Caco-2 (cell line): ENCODE measurements around the gene EFNA2. TPM values are rescaled to one million over a fixed set of nuclear protein-coding genes. Genes with fewer than 3 reads are reported as not detected.

Experiments
- BruUV-seq: library from RNA; stranded (reverse); fragments of 400-500 nt; replicated peaks from 2 replicates; lab custom pipeline; 2021; lab: Mats Ljungman, UMichigan
- CTCF ChIA-PET: fragments of 300-600 bp; sonication (Branson Sonifier 250); formaldehyde crosslinking; loops from one replicate; lab custom pipeline; 2022; ENCODE audit warnings: antibody characterized with exemption; lab: Charles Lee
- POLR2A ChIA-PET: fragments of 300-600 bp; sonication (Branson Sonifier 250); formaldehyde crosslinking; loops from one replicate; lab custom pipeline; 2022; ENCODE audit warnings: antibody characterized with exemption; lab: Charles Lee
- DNase-seq, 2 experiments: peaks; one replicate each; pipeline versions ENCODE4 v3.0.0 to v3.0.0-alpha.2; 2020 to 2022
- H3K27me3 ChIP-seq: replicated peaks from 2 replicates; pipeline ENCODE4 v1.6.0; 2011; ENCODE audit warnings: low read length; ENCODE audit not compliant: control insufficient read depth, insufficient read depth
- H3K36me3 ChIP-seq: 2 replicates; pipeline ENCODE4 v1.5.1; 2011; ENCODE audit warnings: low read length; ENCODE audit not compliant: control insufficient read depth, insufficient read depth
- H3K4me1 ChIP-seq: fragments of 250-450 bp; sonication (Bioruptor Pico); 2 replicates; pipeline ENCODE4 v1.5.1; 2020; ENCODE audit warnings: mild to moderate bottlenecking
- H3K4me3 ChIP-seq: 2 replicates; pipeline ENCODE4 v1.5.1; 2011; ENCODE audit warnings: low read depth, mild to moderate bottlenecking, control low read depth, low read length
- H3K9me3 ChIP-seq: fragments of 250-450 bp; sonication (Bioruptor Pico); 2 replicates; pipeline ENCODE4 v1.5.1; 2020; ENCODE audit warnings: mild to moderate bottlenecking, moderate library complexity
- H3K27ac Mint-ChIP-seq: one replicate; pipeline ENCODE4 v1.8.0; 2022; ENCODE audit warnings: mixed read lengths; ENCODE audit not compliant: unreplicated experiment
- H3K27me3 Mint-ChIP-seq: one replicate; pipeline ENCODE4 v1.8.0; 2022; ENCODE audit warnings: mixed read lengths; ENCODE audit not compliant: insufficient read depth, unreplicated experiment
- H3K36me3 Mint-ChIP-seq: one replicate; pipeline ENCODE4 v1.8.0; 2022; ENCODE audit warnings: mild to moderate bottlenecking, mixed read lengths; ENCODE audit not compliant: insufficient read depth, unreplicated experiment
- H3K4me1 Mint-ChIP-seq: one replicate; pipeline ENCODE4 v1.8.0; 2022; ENCODE audit warnings: low read depth, mixed read lengths; ENCODE audit not compliant: unreplicated experiment
- H3K4me3 Mint-ChIP-seq: one replicate; pipeline ENCODE4 v1.8.0; 2022; ENCODE audit warnings: mild to moderate bottlenecking, moderate library complexity, mixed read lengths; ENCODE audit not compliant: unreplicated experiment
- H3K9me3 Mint-ChIP-seq: one replicate; pipeline ENCODE4 v1.8.0; 2022; ENCODE audit warnings: mixed read lengths; ENCODE audit not compliant: unreplicated experiment
- intact Hi-C: fragments of 100-400 bp; cut with micrococcal nuclease; formaldehyde crosslinking; loops from one replicate; pipeline ENCODE4 v1.10.0; 2022; ENCODE audit not compliant: unreplicated experiment
- total RNA-seq: library from RNA; stranded (reverse); gene quantifications from 2 replicates; pipeline ENCODE4 v1.2.3, GENCODE V29; 2022
- TF ChIP-seq, protein P1 (sequence below), 2 experiments: fragments of 200-600 bp in 1 of 2; IDR thresholded peaks; 1 replicate in 1 of 2; 2 replicates in 1 of 2; pipeline versions ENCODE4 v1.5.1 to v1.8.0; 2011 to 2022; ENCODE audit warnings: antibody characterized with exemption in 1 of 2, control low read depth in 1 of 2, inconsistent platforms in 1 of 2, low read depth in 1 of 2, low read length in 1 of 2, mild to moderate bottlenecking in 1 of 2, moderate library complexity in 1 of 2; ENCODE audit not compliant: insufficient read depth in 1 of 2, severe bottlenecking in 1 of 2, unreplicated experiment in 1 of 2

The EFNA2 gene
- total RNA-seq, 1 experiment from 2014 or later, result 18.6 TPM

DNA sequence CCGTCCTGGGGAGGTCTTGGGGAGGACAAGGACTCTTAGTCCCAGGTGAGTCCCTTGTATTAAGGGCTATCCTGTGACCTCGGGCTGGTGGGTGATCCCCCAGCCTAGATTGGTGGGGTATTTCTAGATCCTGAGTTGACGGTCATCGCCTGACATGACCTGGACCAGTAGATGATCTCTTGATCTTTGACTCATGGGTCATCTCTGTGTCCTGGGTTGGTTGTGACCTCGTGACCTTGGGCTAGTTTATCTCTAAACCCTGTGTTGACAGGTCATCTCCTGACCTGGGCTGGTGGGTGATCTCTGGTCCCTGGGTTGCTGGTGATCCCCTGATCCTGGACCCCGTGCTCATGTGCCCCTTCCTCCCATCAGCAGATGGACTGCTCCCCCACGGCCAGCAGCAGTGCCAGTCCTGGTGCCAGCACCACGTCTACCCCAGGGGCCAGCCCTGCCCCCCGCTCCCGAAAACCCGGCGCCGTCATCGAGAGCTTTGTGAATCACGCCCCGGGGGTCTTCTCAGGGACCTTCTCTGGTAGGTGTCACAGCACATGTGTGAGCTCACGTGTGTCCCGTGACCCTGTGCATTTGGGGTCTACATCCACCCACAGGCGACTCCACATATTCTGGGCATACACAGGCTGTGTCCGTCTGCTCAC lies 31.0 kb upstream of the EFNA2 start:
- peaks cover 12% of the 10 kb centered on the region for H3K4me1 Mint-ChIP-seq
- no peaks in the 10 kb centered on the region for H3K27me3 ChIP-seq
- peaks cover 17% of the 10 kb centered on the region for H3K36me3 ChIP-seq
- intact Hi-C loops, result no loop called here
- no peak for DNase-seq
- no peaks in the 10 kb centered on the region for H3K9me3 Mint-ChIP-seq
- BruUV-seq, result no TSS peak
- CTCF ChIA-PET, result interaction anchor here (2.2 kb wide), 1 partner anchor 11 kb away, joined by 37 read pairs; no protein-coding TSS in a partner anchor
- H3K27me3 Mint-ChIP-seq, result no peaks in the 10 kb centered on the region
- H3K4me1 ChIP-seq, result peaks cover 45% of the 10 kb centered on the region
- H3K27ac Mint-ChIP-seq, result no peak overlapping the region
- H3K4me3 Mint-ChIP-seq, result peak overlapping the region; percentile 27
- H3K4me3 ChIP-seq, result no peak overlapping the region
- H3K9me3 ChIP-seq, result no peaks in the 10 kb centered on the region
- H3K36me3 Mint-ChIP-seq, result peaks cover 98% of the 10 kb centered on the region
- TF ChIP-seq, protein P1, sequence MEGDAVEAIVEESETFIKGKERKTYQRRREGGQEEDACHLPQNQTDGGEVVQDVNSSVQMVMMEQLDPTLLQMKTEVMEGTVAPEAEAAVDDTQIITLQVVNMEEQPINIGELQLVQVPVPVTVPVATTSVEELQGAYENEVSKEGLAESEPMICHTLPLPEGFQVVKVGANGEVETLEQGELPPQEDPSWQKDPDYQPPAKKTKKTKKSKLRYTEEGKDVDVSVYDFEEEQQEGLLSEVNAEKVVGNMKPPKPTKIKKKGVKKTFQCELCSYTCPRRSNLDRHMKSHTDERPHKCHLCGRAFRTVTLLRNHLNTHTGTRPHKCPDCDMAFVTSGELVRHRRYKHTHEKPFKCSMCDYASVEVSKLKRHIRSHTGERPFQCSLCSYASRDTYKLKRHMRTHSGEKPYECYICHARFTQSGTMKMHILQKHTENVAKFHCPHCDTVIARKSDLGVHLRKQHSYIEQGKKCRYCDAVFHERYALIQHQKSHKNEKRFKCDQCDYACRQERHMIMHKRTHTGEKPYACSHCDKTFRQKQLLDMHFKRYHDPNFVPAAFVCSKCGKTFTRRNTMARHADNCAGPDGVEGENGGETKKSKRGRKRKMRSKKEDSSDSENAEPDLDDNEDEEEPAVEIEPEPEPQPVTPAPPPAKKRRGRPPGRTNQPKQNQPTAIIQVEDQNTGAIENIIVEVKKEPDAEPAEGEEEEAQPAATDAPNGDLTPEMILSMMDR (IDR thresholded peaks at IDR 0.05; ENCODE audit: insufficient read depth in 1 of 2, low read depth in 1 of 2, low read length in 1 of 2, severe bottlenecking in 1 of 2, unreplicated experiment in 1 of 2), result no peak
- POLR2A ChIA-PET, result interaction anchor here (2.3 to 3.4 kb wide), 3 partner anchors 11 to 14 kb away, joined by 18 to 61 read pairs (median 37); partner anchors contain the start of gene CIRBP

DNA sequence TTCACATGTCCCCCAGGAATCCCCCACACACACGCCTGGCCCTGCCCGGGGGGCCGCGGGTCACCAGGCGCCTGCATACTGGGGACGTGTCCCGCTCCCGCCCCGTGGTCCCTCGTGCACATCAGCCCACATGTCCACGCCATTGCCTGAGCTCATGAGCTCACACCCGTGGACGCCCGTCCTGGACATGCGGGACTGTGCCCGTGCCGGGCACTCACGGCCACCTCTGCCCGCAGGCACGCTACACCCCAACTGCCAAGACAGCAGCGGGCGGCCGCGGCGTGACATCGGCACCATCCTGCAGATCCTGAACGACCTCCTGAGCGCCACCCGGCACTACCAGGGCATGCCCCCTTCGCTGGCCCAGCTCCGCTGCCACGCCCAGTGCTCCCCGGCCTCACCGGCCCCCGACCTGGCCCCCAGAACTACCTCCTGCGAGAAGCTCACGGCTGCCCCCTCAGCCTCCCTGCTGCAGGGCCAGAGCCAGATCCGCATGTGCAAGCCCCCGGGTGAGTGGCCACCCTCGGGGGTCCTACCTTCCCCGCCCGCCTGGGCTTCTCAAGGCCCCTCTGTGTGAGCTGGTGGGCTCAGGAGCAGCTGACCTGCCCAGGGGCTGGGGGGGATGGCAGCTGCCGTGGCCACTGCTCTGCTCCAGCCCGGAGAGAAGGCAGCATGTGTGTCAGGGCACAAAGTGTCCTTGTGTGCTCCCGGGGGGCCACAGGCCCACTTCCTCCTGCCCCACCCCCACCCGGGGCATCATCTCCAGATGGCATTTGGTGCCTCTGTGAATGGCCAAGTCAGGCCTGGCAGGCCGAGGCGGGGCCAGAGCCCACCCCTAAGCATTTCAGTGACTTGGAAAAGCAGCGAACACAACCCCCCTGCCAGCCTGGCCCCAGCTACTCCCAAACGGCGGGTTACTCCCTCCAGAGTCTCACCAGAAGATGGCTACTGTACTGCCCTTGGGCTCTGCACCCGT lies 30.2 kb upstream of the EFNA2 start:
- Histone ChIP-seq H3K9me3 (no peaks in the 10 kb centered on the region), H3K4me3 (no peak overlapping the region), H3K4me1 (peaks cover 53% of the 10 kb centered on the region), H3K27me3 (no peaks in the 10 kb centered on the region), H3K36me3 (peaks cover 17% of the 10 kb centered on the region)
- BruUV-seq, result no TSS peak
- Mint-ChIP-seq H3K27ac (no peak overlapping the region), H3K9me3 (no peaks in the 10 kb centered on the region), H3K27me3 (no peaks in the 10 kb centered on the region), H3K4me1 (peaks cover 12% of the 10 kb centered on the region), H3K4me3 (peak overlapping the region; percentile 27), H3K36me3 (peaks cover 98% of the 10 kb centered on the region)
- ChIA-PET POLR2A (interaction anchor here (0.6 to 3.4 kb wide), 3 partner anchors 11 to 299 kb away, joined by 3 to 18 read pairs (median 5); partner anchors contain the start of gene CIRBP), CTCF (interaction anchor here (1.1 kb wide), 1 partner anchor 11 kb away, joined by 3 read pairs; no protein-coding TSS in a partner anchor)
- TF ChIP-seq, protein P1 (IDR thresholded peaks at IDR 0.05; ENCODE audit: insufficient read depth in 1 of 2, low read depth in 1 of 2, low read length in 1 of 2, severe bottlenecking in 1 of 2, unreplicated experiment in 1 of 2), result no peak
- intact Hi-C loops, result no loop called here
- DNase-seq, result no peak
